ENCODE measurements around the gene GMFB.

DNA sequence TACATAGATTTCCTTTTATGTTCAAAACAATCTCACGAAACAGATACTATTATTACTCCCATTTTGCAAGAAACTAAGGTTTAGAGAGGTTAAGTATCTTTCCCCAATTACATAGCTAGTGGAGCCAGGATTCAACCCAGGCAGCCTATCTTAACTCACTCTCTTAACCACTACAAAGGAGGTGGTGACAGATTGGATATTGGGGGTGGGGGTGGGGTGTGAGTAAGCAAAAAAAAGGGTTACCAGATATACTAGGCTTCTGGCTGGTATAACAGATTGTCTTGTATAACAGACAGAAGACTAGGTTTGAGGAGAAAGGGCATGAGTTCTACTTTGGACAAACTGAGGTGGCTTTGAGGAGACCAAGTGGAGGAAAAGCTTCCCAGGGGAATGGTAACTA, 2.1 kb downstream of the GMFB start:
- TF ChIP-seq EZH2 (IDR thresholded peaks at IDR 0.05; ENCODE audit: insufficient read depth, poor library complexity, severe bottlenecking) (no peak), EZH2phosphoT487 (IDR thresholded peaks at IDR 0.05; ENCODE audit: insufficient read depth, low read depth) (no peak)
